ENCODE measurements around the gene CDH22.

CDH22 gene

DNA sequence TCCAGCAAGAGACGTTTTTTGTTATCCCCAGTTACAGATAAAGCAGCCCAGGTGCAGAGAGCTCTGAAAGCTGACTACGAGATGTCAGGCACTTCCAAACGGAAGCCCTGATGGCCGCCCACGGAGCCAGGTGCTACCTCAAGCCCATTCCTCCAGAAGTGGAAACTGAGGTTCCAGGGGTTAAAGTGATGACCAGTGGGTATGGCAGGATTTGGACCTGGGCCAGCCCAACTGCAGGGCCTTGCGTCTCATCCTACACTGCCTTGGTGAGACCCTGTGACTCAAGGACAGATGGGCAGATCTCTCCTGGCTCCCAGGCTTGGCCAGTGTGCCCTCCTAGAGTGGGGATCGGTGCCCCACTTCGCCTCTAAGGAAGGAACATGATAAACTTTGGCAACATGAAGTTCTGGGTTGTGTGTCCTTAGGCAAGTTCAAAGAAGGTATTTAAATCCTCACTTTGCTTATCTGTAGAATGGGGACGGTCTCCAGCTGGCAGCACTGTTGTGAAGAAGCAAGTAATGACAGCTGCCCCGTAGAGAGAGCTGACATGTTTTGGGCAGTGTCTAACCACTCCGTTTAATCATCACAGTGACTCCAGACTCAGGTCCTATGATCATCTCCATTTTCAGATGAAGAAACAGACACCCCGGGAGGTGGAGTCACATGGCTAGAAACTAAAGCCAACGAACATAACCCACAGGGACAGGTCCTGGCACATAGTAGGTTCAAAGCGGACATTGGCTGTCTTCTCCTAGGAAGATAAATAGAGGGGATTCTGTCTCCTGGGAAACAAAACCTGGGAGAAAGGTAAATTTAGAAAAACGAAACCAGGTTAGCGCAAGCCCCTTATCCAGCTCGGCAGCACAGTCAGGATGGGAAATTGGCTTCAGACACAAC, 34.4 kb upstream of the CDH22 start:
- DNase-seq, result no peak

DNA sequence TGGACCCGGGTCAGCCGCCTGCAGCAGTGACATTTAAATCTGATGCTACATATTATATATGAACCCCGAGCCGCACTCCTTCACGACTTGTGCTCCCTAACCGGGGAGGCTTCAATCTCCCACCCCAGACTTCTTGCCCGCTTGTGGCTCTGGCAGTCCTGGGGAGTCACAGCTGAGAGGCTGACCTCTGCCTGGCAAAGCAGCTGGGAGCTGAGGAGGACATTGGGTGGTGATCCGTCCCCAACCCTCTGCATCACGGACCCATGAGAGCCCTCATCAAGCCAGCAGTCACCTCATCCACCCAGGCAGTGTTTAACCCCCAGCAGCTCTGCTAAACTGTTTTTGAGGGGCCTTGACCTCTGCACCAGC, 33.7 kb upstream of the CDH22 start:
- DNase-seq, result no peak

DNA sequence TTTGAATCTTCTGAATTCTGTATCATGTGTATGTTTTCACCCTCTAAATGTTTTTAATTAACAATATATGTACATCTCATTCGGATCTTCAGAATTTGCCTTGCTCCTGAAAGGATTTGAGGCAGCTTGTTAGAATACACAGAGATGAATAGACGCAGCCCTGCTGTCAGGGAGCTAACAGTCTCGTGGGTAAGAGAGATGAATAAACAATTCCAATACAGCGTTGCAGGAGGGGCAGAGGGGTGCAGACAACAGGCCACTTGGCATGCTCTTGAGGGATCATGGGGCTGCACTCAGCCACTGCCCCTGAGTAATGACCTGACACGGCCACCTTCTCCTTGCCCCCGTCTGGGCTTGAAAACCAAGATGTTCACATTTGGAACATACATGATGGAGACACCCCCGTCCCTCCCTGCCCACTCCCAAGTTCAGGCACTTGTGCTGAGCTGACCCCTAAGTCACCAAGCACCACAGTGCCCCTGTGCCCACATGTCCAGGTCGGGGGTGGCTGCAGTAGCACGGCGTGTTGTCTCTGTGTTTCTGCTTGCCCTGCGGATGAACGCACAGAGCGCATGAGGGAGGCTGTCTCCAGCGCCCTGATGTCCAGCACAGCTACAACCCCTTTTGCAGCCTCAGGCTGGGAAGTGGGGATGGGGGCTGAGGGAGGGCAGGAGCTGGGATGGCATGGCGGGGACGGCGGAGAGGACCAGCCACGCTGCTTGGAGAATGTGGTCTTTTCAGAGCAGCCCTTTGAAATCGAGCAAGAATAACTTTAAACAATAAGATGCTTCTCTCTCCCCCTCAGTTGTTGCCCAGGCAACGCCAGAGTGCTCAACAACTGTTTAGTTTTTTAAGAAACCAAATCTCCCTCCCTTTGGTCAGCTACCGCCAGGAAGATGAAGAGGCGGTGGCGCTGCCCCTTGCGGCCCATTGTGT, 33.0 kb upstream of the CDH22 start:
- no peak for DNase-seq

DNA sequence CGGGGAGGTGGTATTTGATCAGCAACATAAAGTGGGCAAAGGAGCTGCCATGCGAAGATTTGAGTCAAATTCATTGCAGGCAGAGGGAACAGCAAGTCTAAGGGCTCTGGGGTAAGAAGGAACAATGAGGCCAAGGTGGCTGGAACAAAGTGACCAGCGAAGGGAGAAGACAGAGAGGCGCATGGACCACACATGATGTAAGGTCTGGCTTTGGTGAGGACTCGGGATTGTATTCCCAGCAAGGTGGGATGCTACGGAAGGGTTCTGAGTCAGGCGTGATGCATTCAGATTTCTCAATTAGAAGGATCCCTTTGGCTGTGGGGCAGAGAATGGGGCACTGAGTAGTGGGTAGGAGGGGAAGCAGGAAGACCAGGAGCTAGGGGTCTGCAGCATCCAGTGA, 30.7 kb upstream of the CDH22 start:
- DNase-seq, result no peak

DNA sequence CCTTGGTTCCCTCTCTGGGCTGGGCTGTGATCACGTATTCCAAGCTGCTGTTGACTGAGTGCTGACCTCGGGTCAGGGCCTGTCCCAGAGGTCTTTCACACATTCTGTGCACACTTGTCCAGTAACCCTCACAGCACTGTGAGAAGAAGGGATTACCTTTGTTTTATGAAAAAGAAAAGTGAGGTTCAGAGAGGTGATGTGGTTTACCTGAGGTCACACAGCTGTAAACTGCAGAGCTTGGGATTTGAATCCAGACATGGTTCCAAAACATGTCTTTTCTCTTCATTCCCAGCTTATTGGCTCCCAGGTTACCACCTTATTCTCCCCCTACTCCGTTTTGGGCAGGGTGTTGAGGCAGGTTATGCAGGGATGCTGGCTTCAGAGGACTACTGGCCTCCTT, 28.4 kb upstream of the CDH22 start:
- DNase-seq, result no peak

DNA sequence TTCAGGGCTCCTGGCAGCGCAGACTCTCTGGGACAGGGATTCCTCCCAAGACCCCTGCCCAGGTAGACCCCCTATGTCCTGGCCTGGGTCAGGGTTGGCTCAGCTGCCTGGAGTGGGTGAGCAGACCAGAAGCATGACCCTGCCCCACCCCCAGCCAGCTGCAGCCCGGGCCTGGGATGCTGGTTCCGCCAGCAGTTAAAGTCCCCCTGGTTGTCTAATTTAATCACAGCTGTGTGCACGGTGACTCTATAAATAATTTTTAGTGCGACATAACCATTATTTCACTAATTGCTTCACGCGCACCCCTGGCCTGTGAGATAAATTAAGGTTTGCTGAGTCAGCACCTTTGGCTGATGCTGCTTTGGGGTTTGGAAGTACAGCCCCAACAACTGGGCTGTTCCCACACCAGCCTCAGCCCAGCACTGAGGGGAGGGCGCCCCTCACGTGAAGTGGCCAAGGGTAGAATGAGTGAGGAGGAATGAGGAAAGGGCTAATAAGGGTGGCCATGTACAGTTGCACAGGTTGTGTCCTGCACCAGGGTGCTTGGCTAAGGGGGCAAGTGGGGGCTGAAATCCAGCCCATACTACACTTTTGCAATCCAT, 26.1 kb upstream of the CDH22 start:
- no peak for DNase-seq

DNA sequence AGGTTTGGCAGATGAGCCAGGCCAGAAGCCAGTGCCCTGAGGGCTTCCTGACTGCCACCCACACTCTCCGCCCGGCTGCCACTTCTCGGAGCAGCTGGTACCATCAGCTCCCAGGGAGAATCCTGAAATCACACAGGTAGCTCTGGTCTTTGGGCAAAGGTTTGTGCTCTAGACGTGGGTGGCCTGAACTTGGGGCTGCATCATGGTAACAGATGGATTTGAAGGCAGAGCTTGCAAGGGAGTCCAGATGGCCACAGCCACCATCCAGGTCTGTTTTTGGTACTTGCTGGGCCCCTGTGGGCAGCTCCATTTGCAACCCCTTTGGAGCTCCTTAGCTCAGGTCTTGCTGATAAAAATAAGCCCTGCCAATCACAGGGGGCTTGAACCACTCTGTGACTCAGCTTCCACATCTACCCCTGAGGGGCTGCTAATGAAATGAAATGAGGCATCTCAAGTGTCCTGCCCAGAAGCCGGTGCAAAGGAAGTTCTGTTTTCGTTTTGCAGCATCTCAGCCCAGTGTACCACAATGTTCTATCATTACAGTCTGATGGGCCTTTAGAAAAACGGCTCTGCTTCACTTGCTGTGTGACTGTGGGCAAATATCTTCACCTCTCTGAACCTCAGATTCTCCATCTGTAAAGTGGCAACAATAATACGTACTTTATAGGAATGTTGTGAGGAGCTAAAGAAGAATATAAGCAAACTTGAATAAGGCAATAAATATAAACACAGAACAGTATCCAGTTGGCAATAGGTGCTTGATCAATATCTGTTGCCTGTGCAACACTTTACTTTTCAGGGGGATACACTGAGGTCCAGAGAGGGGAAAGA, 25.1 kb upstream of the CDH22 start:
- no peak for DNase-seq

DNA sequence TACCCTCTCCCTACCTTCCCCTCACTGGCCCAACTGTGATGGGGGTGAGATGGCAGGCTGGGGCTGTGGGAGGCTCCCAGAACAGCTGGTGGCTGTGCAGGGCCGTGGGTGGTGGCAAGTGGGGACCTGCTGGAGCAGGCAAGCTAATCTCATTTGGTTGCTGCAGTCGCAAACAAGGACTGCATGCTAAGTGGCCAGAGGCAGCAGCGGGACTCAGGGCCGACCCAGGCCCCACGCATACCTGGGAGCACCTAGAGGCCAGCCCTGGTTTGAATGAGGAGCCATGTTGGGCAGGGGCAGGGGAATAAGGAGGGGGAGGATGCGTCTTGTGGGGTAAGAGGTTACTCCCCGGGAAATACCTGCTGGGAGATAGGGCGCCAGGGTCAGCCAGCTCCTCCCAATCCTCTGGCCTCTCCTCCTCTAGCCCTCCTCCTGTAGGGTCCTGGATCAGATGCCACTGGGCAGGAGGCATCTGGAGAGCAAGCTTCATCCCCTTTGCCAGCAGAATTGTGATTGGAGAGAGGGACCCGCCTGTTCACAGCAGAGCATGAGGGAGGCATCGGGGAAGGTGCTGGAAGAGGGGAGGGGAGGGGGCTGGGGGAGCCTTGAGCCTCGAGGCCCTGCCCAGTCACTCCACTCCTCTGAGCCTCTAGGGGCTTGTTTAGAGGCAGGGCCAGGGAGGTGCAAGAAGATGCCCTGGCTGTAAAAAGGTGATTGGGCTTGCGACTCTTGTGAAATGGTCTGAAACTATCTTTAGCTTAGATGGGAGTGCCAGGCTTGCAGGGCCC, 24.3 kb upstream of the CDH22 start:
- DNase-seq, result no peak

DNA sequence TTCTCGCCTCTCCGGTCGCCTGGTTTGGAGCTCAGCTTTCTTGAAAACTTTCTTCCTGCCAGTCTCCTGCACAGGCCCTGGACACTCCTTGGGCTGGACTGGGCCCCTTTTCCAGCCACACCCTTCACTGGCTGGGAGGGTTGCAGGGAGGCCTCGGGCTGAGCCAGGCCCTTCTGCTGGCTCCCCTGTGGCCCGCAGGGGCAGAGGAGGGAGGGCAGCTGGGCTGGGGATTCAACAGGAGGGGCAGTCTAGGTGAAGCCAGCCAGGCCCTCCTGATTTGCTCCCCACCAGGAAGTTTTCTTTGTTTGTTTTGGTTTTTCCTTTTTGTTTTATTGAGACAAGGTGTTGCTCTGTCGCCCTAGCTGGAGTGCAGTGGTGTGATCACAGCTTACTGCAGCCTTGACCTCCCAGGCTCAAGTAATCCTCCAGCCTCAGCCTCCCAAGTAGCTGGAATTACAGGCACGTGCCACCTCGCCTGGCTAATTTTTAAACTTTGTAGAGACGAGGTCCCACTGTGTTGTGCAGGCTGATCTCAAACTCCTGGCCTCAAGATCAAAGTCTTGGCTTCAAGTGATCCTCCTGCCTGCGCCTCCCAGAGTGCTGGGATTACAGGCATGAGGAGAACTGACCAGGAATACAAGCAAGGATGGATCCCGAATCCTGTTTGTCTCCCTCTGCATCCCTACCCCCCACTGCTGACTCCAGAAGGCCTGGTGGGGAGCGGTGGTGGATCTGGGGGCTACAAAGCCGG, 23.5 kb upstream of the CDH22 start:
- no peak for DNase-seq

DNA sequence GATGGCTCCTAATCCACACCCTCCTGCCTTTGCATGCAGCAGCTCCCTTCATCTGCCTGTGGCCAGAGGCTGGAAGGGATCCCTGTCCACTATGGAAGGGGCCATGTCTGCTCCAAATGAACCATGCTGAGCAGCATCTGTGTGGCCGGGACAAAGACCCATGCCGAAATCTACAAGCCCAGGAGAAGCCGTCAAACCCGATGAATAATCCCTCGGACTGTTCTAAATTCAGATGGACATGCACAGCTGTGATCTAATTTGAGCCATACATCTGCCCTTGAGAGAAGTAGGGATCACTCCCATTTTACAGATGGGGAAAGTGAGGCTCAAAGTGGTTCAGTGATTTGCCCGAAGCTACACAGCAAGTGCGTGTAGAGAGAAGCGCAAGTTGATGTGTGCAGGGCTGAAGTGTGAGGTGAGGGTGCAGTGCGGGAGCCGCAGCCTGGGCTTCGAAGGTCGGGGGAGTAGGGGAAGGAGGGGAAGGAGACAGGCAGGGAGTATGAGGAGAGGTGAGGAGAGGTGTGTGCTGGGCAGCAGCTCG, 22.6 kb upstream of the CDH22 start:
- DNase-seq, result no peak

DNA sequence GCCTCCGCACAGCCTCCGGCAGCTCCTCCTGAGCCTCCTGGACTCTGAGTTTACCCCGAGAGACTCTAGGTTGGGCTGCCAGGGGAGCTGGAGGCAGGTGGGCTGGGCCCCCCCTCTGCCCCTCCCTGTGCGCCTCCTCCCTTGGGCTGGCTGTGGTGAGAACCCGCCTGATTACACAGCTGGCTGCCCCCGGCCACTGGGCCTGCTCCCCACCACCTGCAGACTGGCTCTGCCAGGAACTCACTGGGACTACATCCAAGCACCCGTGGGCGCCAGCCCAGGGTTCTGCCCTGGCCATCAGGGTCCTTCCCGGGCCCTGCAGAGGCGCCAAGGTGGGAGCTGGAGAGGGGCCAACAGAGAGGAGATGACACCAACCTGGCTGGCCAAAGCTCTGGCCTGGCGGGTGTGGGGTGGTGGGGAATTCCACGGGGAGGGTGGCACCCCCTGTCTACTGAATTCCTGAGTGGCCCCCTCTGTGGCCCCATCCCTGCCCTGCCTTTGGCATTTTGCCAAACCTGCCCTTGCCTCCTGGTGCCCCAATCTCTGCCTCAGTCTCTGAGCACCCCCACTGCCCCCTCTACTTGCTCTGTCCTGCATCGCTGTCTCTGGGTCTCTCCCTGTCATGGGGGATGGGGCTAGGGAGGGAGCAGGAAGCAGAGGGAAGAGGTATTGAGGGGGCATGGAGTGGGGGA, 21.9 kb upstream of the CDH22 start:
- DNase-seq, result no peak

DNA sequence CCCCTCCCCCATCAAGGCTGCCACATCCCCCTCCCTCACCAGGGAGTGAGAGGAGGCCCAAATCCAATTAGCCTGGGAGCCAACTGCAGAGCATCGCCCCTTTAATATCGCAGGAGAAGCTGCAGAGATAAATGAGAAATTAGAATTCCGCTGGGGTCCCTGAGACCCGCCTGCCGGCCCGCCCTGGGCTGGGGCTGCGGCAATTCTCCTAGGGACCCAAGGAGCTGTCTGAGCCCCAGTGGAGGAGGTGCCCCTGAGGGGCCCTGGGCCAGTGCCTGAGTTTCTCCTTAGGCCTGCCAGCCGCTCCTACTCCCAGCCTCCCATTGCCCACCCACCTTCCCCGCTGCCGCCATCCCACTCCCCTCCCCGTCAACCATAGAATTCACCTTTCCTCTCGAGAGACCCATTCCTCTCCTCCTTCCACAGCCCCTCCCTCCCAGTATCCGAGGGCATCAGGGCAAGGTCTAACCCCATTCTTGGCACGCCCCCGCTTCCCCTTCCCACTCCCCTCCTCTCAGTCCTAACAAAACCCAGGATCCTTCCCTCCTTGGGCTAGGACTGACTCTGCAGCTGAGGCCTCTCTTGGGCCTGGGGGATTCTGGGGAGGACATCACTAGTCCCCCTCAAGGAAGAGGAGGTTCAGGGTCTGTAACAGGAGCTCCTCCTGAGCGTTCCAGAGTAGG, 20.0 kb upstream of the CDH22 start:
- no peak for DNase-seq

DNA sequence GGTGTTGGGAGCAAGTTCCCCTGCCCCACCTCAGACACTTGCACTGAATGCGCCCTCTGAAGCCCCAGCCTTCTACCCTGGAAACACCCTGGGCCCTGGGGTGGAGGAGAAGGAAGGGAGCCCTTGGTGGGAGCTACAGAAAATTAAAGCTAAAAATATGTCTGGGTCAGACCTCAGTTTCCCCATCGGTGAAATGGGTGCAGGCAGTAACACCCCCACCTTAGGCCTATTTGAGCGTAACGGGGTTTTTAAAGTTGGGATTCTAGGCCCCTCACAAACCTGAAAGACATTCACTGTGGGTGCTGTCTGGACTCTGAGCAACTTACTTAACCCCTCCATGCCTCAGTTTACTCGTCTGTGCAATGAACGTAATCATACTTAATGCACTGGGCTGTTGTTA, 19.3 kb upstream of the CDH22 start:
- DNase-seq, result no peak

DNA sequence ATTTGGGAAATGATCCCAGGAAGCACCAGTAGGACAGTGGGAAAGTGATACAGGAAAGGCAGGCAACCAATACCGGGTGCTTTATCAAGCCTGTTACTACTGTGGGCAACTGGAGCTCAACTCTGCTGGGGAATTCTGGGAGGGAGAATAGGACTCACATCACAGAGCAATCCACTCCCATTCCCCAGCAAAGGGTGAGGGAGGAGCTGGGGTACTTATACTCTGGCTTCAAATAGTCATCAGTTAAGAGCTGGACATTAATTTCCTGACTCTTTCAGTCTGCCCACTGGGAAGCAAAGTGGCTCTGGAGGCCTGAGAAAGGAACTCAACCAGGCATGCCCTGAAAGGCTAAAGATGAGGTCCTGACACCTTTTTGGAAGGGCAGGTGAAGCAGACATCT, 17.5 kb upstream of the CDH22 start:
- DNase-seq, result no peak

DNA sequence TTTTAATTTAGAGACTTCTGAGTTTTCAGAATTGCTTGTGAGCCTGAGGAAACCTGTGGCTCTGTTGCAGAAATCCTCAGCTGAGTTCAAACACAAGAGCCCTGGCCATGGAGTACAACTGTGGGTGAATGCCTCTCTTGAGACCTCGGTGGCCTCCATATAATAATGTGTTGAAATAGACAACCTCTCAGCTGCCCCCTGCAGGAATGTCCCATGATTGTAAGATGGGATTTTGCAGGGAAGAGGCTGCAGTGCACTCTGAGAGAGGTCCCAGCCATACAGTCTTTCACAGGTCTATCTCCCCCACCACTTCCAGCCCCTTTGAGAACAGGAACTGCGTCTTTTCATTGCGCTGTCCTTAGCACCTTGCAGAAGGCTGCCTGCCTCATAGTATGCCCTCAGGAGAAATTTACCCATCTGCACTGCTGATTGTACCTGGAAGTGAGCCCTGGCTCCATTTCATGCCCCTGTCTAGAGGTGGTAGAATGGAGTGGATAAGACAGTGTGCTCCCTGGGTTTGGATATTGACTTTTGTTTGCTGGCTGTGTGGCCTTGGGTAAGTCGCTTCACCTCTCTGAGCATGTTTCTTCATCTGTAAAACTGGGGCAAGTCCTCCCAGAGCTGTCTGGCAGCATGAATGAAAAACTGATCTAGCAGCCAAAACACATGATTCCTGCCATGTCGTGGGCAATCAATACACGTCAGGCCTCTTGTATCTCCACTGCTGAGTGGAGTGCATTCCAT, 16.8 kb upstream of the CDH22 start:
- no peak for DNase-seq

DNA sequence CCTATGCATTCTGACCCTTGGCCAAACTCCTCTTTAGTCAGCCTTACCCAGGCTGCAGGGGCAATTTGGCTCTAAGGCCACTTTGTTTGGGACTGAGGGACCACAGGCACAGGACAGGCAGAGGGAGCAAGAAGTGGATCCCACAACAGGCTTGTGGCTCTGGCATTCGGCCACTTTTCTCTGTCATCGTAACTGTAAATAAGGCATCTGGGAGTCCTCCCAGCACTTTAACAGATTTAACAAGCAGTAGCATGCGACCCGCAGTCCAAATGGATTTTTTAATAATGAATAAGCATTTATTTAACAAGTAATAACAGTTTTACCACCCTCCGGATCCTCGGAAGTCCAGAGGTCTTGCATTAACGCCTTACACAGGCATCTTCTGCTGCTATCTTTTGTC, 16.1 kb upstream of the CDH22 start:
- no peak for DNase-seq

DNA sequence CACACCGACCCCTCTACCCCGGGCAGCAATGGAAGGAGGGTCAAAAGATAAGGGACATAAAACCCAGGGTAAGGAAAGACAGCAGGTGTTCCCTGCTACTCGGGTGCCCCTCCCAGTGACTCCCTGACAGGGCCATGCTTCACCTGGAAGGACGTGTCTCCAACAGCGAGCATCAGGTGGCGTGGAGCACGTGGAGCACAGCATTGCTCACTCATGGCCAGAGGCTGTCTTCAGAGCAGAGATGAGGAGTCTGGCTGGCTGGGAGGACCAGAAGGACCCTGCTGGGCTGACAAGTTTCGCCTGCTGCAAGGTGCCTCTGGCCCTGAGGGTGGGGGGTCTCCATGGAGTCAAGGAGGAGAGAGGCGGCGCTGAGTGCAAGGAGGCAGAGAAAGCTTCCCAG, 15.3 kb upstream of the CDH22 start:
- no peak for DNase-seq

DNA sequence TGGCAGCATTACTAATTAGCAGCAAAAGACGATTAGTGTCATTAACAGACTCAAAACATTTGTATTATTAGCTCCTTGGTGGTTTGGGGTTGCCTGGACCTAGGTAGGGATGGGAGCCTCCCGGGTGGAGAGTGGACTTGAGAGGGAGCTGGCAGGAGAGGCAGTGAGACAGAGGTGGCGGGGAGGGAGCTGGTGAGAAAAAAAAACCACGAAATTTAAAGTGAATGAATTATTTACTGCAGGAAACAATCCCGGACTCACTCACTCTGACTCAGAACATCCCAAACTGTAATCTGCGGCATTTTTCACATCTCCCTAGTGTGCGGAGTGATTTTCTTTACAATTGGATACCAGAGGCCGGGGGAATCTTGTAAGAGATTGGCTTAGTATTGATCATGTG, 14.3 kb upstream of the CDH22 start:
- no peak for DNase-seq

DNA sequence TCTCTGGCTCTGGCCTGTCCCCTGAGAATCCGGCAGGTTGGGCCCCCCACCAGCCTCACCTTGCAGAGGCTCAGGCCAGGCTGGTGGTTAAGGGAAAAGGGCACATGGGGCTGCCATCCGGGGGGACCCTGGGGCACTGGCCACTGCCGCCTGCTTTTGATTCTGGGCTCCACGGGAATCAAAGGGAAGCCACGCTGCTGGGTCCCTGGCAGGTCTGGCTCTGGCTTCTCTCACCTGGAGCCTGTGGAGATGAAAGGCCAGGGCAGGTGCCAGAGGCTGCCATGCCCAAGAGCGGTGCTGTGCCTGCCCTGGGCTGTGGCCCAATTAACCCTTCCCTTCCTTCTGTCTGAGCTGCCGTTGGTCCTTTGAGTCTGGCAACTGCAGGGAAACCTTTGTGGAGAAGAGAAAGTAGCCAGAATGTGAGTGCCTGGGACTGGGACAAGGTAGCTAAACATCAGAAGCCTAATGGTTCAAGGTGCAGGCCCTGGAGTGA, 9.4 kb upstream of the CDH22 start:
- no peak for DNase-seq
